Measurements from ENCODE around the gene APBA1. TPM values are rescaled to one million over a fixed set of nuclear protein-coding genes. Genes with fewer than 3 reads are reported as not detected.

Gene APBA1
- total and polyA plus RNA-seq, 9 of the 15 experiments (the other 6 are each of a cell fraction or from before 2014, with no cell fraction given): 0.01 to 0.02 TPM; not detected in 7

DNA sequence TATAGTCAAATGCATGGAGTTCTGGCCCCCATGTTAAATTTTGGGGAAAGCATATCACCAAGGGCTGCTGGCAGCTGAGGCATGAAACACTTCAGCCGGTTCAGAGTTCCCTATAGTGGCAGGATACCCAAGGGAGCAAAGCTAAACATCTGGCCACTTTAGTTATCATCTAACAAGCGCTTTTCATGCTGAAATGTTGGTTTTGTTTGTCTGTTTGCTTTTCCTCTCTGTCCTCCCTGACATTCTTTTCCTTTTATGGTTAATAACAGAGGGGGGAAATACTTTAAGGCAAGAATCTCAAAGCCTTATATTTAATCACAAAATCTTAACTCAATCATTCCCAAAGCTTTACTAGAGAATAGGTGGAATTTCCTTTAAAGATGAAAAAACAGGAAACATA, 11.9 kb downstream of the APBA1 start:
- POLR2A ChIA-PET: no interaction called here
- BruUV-seq (replicated peaks): no TSS peak
- no peak overlapping the region for H3K4me2 ChIP-seq (ENCODE audit: insufficient read depth, low read length)

More for the DNA sequence above, 11.9 kb downstream of the APBA1 start:
- CTCF ChIA-PET (ENCODE audit: low intra/inter-chr PET ratio): no interaction called here
- no peak overlapping the region for H2AFZ ChIP-seq (ENCODE audit: low read depth, low read length)
- no peaks in the 10 kb centered on the region for H3K27me3 ChIP-seq (ENCODE audit: control insufficient read depth in 2 of 2, insufficient read depth in 2 of 2, low read length in 2 of 2)
- ATAC-seq: no peak
- no peaks in the 10 kb centered on the region for H3K36me3 ChIP-seq (ENCODE audit: control insufficient read depth, insufficient read depth, low read length)
- H4K20me1 ChIP-seq (replicated peaks; ENCODE audit: control insufficient read depth, insufficient read depth, low read length): no peaks in the 10 kb centered on the region
- H3K9me3 ChIP-seq (replicated peaks; ENCODE audit: control insufficient read depth, insufficient read depth, low read depth, low read length): no peaks in the 10 kb centered on the region
- H3K9me1 ChIP-seq (ENCODE audit: control insufficient read depth, insufficient read depth, low read length): no peaks in the 10 kb centered on the region
- no peaks in the 10 kb centered on the region for H3K79me2 ChIP-seq (ENCODE audit: control insufficient read depth, insufficient read depth, low read length)
- no peak for FAIRE-seq
- TF ChIP-seq ZNF79 (CRISPR knock-in tag; IDR thresholded peaks at IDR 0.05; ENCODE audit: low read depth) (no peak), ZNF274 (IDR thresholded peaks at IDR 0.05; ENCODE audit: borderline replicate concordance, low read depth, low read length) (no peak), MAFK (IDR thresholded peaks at IDR 0.05; ENCODE audit: low read length) (no peak), ZNF140 (CRISPR knock-in tag; IDR thresholded peaks at IDR 0.05) (no peak), ZNF134 (CRISPR knock-in tag; conservative IDR thresholded peaks at IDR 0.05) (no peak), BACH1 (tag; IDR thresholded peaks at IDR 0.05) (no peak), CEBPB (tag; IDR thresholded peaks at IDR 0.05) (no peak)
- TF ChIP-seq, protein P1, sequence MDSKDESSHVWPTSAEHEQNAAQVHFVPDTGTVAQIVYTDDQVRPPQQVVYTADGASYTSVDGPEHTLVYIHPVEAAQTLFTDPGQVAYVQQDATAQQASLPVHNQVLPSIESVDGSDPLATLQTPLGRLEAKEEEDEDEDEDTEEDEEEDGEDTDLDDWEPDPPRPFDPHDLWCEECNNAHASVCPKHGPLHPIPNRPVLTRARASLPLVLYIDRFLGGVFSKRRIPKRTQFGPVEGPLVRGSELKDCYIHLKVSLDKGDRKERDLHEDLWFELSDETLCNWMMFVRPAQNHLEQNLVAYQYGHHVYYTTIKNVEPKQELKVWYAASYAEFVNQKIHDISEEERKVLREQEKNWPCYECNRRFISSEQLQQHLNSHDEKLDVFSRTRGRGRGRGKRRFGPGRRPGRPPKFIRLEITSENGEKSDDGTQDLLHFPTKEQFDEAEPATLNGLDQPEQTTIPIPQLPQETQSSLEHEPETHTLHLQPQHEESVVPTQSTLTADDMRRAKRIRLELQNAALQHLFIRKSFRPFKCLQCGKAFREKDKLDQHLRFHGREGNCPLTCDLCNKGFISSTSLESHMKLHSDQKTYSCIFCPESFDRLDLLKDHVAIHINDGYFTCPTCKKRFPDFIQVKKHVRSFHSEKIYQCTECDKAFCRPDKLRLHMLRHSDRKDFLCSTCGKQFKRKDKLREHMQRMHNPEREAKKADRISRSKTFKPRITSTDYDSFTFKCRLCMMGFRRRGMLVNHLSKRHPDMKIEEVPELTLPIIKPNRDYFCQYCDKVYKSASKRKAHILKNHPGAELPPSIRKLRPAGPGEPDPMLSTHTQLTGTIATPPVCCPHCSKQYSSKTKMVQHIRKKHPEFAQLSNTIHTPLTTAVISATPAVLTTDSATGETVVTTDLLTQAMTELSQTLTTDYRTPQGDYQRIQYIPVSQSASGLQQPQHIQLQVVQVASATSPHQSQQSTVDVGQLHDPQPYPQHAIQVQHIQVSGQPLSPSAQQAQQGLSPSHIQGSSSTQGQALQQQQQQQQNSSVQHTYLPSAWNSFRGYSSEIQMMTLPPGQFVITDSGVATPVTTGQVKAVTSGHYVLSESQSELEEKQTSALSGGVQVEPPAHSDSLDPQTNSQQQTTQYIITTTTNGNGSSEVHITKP (IDR thresholded peaks at IDR 0.05; ENCODE audit: partially characterized antibody): no peak
- no peaks in the 10 kb centered on the region for H3K4me1 ChIP-seq (replicated peaks in 1 of 2; ENCODE audit: control insufficient read depth in 2 of 2, insufficient read depth in 2 of 2, low read length in 2 of 2)
- H3K9ac ChIP-seq (ENCODE audit: insufficient read depth in 1 of 2, low read depth in 2 of 2, low read length in 2 of 2): no peak overlapping the region
- in situ Hi-C loops (cut with MboI): no loop called here
- 0% methylated on average over 2 of the region's 2 CpGs for WGBS (ENCODE audit: insufficient coverage, low coverage, missing lambda C conversion rate)
- H3K27ac ChIP-seq (ENCODE audit: extremely low read depth, low read depth, low read length): no peak overlapping the region
- no peak for DNase-seq (ENCODE audit: extremely low read depth in 1 of 4, low spot score in 3 of 4)
- intact Hi-C loops (cut with micrococcal nuclease): no loop called here
- H3K4me3 ChIP-seq: no peak overlapping the region
